Liver (tissue), 9 donors: ENCODE results near the gene SORBS2. TPM values are rescaled to one million over a fixed set of nuclear protein-coding genes. Genes with fewer than 3 reads are reported as not detected.

Source experiments
- DNase-seq: peaks from one replicate; pipeline ENCODE4 v3.0.0-alpha.2; 2017; ENCODE audit warnings: low spot score
- H3K27ac ChIP-seq, 2 donors: one replicate each; pipeline ENCODE4 v1.7.0; 2013; ENCODE audit warnings: inconsistent platforms in 2 of 2, low read length in 2 of 2, control low read depth in 1 of 2, low read depth in 1 of 2, mild to moderate bottlenecking in 1 of 2
- H3K27me3 ChIP-seq, 4 donors: one replicate each; pipeline versions ENCODE4 v1.6.1 to v1.7.0; 2013; ENCODE audit warnings: low read length in 3 of 4, inconsistent platforms in 1 of 4, mild to moderate bottlenecking in 1 of 4, moderate library complexity in 1 of 4; ENCODE audit not compliant: control insufficient read depth in 4 of 4, insufficient read depth in 4 of 4
- H3K36me3 ChIP-seq, 4 donors: one replicate each; pipeline versions ENCODE4 v1.6.1 to v1.7.0; 2013; ENCODE audit warnings: low read length in 3 of 4, mild to moderate bottlenecking in 3 of 4, low read depth in 1 of 4, moderate library complexity in 1 of 4; ENCODE audit not compliant: control insufficient read depth in 4 of 4, insufficient read depth in 3 of 4
- H3K4me1 ChIP-seq, 4 donors: one replicate each; pipeline versions ENCODE4 v1.6.1 to v1.7.0; 2013; ENCODE audit warnings: low read length in 3 of 4, mild to moderate bottlenecking in 3 of 4, moderate library complexity in 1 of 4; ENCODE audit not compliant: control insufficient read depth in 4 of 4, insufficient read depth in 4 of 4
- H3K4me3 ChIP-seq, 3 donors: one replicate each; pipeline versions ENCODE4 v1.6.1 to v1.7.0; 2013; ENCODE audit warnings: low read length in 3 of 3, control low read depth in 1 of 3, low read depth in 1 of 3, mild to moderate bottlenecking in 1 of 3
- H3K9ac ChIP-seq, 2 donors: one replicate each; pipeline ENCODE4 v1.7.0; 2013; ENCODE audit warnings: low read length in 2 of 2, mild to moderate bottlenecking in 2 of 2, moderate library complexity in 2 of 2, control low read depth in 1 of 2, low read depth in 1 of 2
- H3K9me3 ChIP-seq, 4 donors: one replicate each; pipeline versions ENCODE4 v1.6.1 to v1.7.0; 2013; ENCODE audit warnings: low read length in 3 of 4; ENCODE audit not compliant: control insufficient read depth in 4 of 4
- ATF3 ChIP-seq: IDR thresholded peaks from 2 replicates; pipeline ENCODE4 v1.6.1; 2016; ENCODE audit warnings: antibody characterized with exemption
- CTCF ChIP-seq: fragments of 150-350 bp; IDR thresholded peaks from 2 replicates; pipeline ENCODE4 v1.5.1; 2017; ENCODE audit warnings: improper control_type of control experiment, low read depth, low read length; ENCODE audit not compliant: missing input control
- EGR1 ChIP-seq, 2 donors: IDR thresholded peaks; 2 replicates each; pipeline ENCODE4 v1.6.1; 2016 to 2018; ENCODE audit warnings: antibody characterized with exemption in 2 of 2, low read depth in 2 of 2
- FOXA2 ChIP-seq: IDR thresholded peaks from 2 replicates; pipeline ENCODE4 v1.6.1; 2016; ENCODE audit warnings: antibody characterized with exemption
- GABPA ChIP-seq, 2 donors: IDR thresholded peaks in 1 of 2; conservative IDR thresholded peaks in 1 of 2; 2 replicates each; pipeline ENCODE4 v1.6.1; 2016; ENCODE audit warnings: antibody characterized with exemption in 2 of 2, mild to moderate bottlenecking in 1 of 2, moderate library complexity in 1 of 2
- HNF4A ChIP-seq, 2 donors: conservative IDR thresholded peaks; 2 replicates each; pipeline ENCODE4 v1.6.1; 2016; ENCODE audit warnings: antibody characterized with exemption in 2 of 2, mild to moderate bottlenecking in 2 of 2
- HNF4G ChIP-seq: IDR thresholded peaks from 2 replicates; pipeline ENCODE4 v1.6.1; 2016; ENCODE audit warnings: antibody characterized with exemption
- JUND ChIP-seq, 2 donors: IDR thresholded peaks; 2 replicates each; pipeline ENCODE4 v1.6.1; 2016; ENCODE audit warnings: antibody characterized with exemption in 2 of 2
- MAX ChIP-seq: IDR thresholded peaks from 2 replicates; pipeline ENCODE4 v1.6.1; 2016; ENCODE audit warnings: antibody characterized with exemption
- NR2F2 ChIP-seq: IDR thresholded peaks from 2 replicates; pipeline ENCODE4 v1.6.1; 2016; ENCODE audit warnings: antibody characterized with exemption
- RAD21 ChIP-seq, 2 donors: IDR thresholded peaks; 2 replicates each; pipeline ENCODE4 v1.6.1; 2016; ENCODE audit warnings: antibody characterized with exemption in 2 of 2, mild to moderate bottlenecking in 2 of 2
- REST ChIP-seq: IDR thresholded peaks from 2 replicates; pipeline ENCODE4 v1.6.1; 2016; ENCODE audit warnings: antibody characterized with exemption, mild to moderate bottlenecking
- RXRA ChIP-seq, 2 donors: IDR thresholded peaks; 2 replicates each; pipeline ENCODE4 v1.6.1; 2017 to 2018; ENCODE audit warnings: antibody characterized with exemption in 2 of 2, mild to moderate bottlenecking in 1 of 2
- SP1 ChIP-seq: IDR thresholded peaks from 2 replicates; pipeline ENCODE4 v1.6.1; 2018; ENCODE audit warnings: antibody characterized with exemption, mild to moderate bottlenecking
- TAF1 ChIP-seq: conservative IDR thresholded peaks from 2 replicates; pipeline ENCODE4 v1.6.1; 2016; ENCODE audit warnings: antibody characterized with exemption, mild to moderate bottlenecking
- YY1 ChIP-seq: IDR thresholded peaks from 2 replicates; pipeline ENCODE4 v1.6.1; 2016; ENCODE audit warnings: antibody characterized with exemption, mild to moderate bottlenecking
- ZBTB33 ChIP-seq: IDR thresholded peaks from 2 replicates; pipeline ENCODE4 v1.6.1; 2016; ENCODE audit warnings: antibody characterized with exemption
- WGBS: extraction: QIAGEN DNeasy Blood & Tissue Kit; methylation state at CpG from one replicate; pipeline ENCODE4 v1.1.7; 2013; 5-methylcytosine and 5-hydroxymethylcytosine counted together
- polyA plus RNA-seq, 2 donors: library from polyadenylated mRNA; stranded (reverse) in 1 of 2; unstranded in 1 of 2; fragments of 200-250 nt in 1 of 2; fragments of >200 nt in 1 of 2; fragmentation: Nextera tagmentation in 1 of 2; extraction: Ambion mirVana in 1 of 2; gene quantifications; one replicate each; pipeline versions ENCODE4 v1.2.1 to v1.2.3, GENCODE V29; 2013 to 2015
- total RNA-seq, 2 donors: library from RNA; depleted of rRNA; stranded (reverse); fragments of >200 nt; gene quantifications; one replicate each; pipeline ENCODE4 v1.2.3, GENCODE V29; 2014
- donor health status: healthy.
- donor health status: healthy.
- donor health status: healthy.
- donor health status: healthy.
- donor health status: healthy.

The SORBS2 gene
- total and polyA plus RNA-seq, 4 donors, result 23.3 to 136 (median 59.6) TPM

GRCh38 chr4:185853841-185854240 lies 41.8 kb upstream of the SORBS2 start:
- H3K9me3 ChIP-seq, result peaks cover 0 to 2% (median 0%) of the 10 kb centered on the region in 4 donors
- H3K36me3 ChIP-seq, result no peaks in the 10 kb centered on the region
- TF ChIP-seq SP1 (no peak), HNF4G (no peak), ATF3 (no peak), JUND (IDR thresholded peaks at IDR 0.05) (no peak), HNF4A (conservative IDR thresholded peaks at IDR 0.05) (no peak), ZBTB33 (no peak), NR2F2 (no peak), GABPA (IDR thresholded peaks at IDR 0.05 in 1 of 2, conservative IDR thresholded peaks at IDR 0.05 in 1 of 2) (no peak), MAX (no peak), EGR1 (IDR thresholded peaks at IDR 0.05; ENCODE audit: low read depth in 2 of 2) (no peak), REST (no peak), RXRA (IDR thresholded peaks at IDR 0.05) (no peak), YY1 (no peak), RAD21 (IDR thresholded peaks at IDR 0.05) (no peak), FOXA2 (no peak), TAF1 (no peak), CTCF (no peak)
- H3K27ac ChIP-seq, result no peak overlapping the region
- DNase-seq, result no peak
- no peaks in the 10 kb centered on the region for H3K4me1 ChIP-seq
- WGBS, result 91% methylated on average over 3 of the region's 3 CpGs
- no peak overlapping the region for H3K9ac ChIP-seq
- no peak overlapping the region for H3K4me3 ChIP-seq
- no peaks in the 10 kb centered on the region for H3K27me3 ChIP-seq

- 56% methylated on average over 1 of the region's 1 CpG for WGBS
- no peak for DNase-seq
- Histone ChIP-seq H3K9me3 (peaks cover 0 to 2% (median 0%) of the 10 kb centered on the region in 4 donors), H3K27me3 (no peaks in the 10 kb centered on the region), H3K36me3 (no peaks in the 10 kb centered on the region), H3K27ac (no peak overlapping the region), H3K4me3 (no peak overlapping the region), H3K4me1 (no peaks in the 10 kb centered on the region), H3K9ac (no peak overlapping the region)
- TF ChIP-seq CTCF (no peak), REST (no peak), ATF3 (no peak)
These were observed 41.0 kb upstream of the SORBS2 start for GRCh38 chr4:185852961-185853360.
